Keratinocyte (primary cell): ENCODE measurements around the gene NOM1. TPM values are rescaled to one million over a fixed set of nuclear protein-coding genes. Genes with fewer than 3 reads are reported as not detected.

Experiments used
- DNase-seq: peaks from one replicate; pipeline ENCODE4 v3.0.0-alpha.2; 2011; ENCODE audit warnings: low read depth, missing footprints, low spot score
- FAIRE-seq: peaks from 2 replicates; lab custom pipeline; 2011; peaks lifted over from hg19 to GRCh38; lab: Jason Lieb, UNC
- H2AFZ ChIP-seq: 2 replicates; pipeline ENCODE4 v1.6.0; 2012; ENCODE audit warnings: low read length, control low read depth, inconsistent platforms; ENCODE audit not compliant: control insufficient read depth
- H3K27ac ChIP-seq: 2 replicates; pipeline ENCODE4 v1.5.1; 2011; ENCODE audit warnings: low read length; ENCODE audit not compliant: control insufficient read depth, insufficient read depth
- H3K27me3 ChIP-seq: 3 replicates; pipeline ENCODE4 v1.6.0; 2011; ENCODE audit warnings: low read length; ENCODE audit not compliant: control insufficient read depth, insufficient read depth; ENCODE audit errors: extremely low read depth
- H3K36me3 ChIP-seq, 2 experiments: 2 replicates in 1 of 2; 3 replicates in 1 of 2; pipeline ENCODE4 v1.5.1; 2011; ENCODE audit warnings: low read length in 2 of 2, mild to moderate bottlenecking in 1 of 2; ENCODE audit not compliant: control insufficient read depth in 2 of 2, insufficient read depth in 2 of 2; ENCODE audit errors: extremely low read depth in 1 of 2
- H3K4me1 ChIP-seq: 3 replicates; pipeline ENCODE4 v1.5.1; 2011; ENCODE audit warnings: low read length; ENCODE audit not compliant: control insufficient read depth, insufficient read depth; ENCODE audit errors: extremely low read depth
- H3K4me2 ChIP-seq: 3 replicates; pipeline ENCODE4 v1.6.0; 2011; ENCODE audit warnings: low read depth, low read length; ENCODE audit not compliant: control insufficient read depth, insufficient read depth; ENCODE audit errors: extremely low read depth
- H3K4me3 ChIP-seq, 3 experiments: fragments of 200-600 bp in 1 of 3; sonication (generic) in 1 of 3; 2 replicates in 2 of 3; 3 replicates in 1 of 3; pipeline ENCODE4 v1.5.1; 2011 to 2016; ENCODE audit warnings: low read length in 3 of 3, mild to moderate bottlenecking in 3 of 3, control low read depth in 2 of 3, inconsistent platforms in 1 of 3, low read depth in 1 of 3, mixed read lengths in 1 of 3, mixed run types in 1 of 3, moderate library complexity in 1 of 3; ENCODE audit not compliant: control insufficient read depth in 2 of 3, insufficient read depth in 2 of 3; ENCODE audit errors: extremely low read depth in 1 of 3
- H3K79me2 ChIP-seq: 2 replicates; pipeline ENCODE4 v1.6.0; 2012; ENCODE audit warnings: low read length; ENCODE audit not compliant: control insufficient read depth, insufficient read depth
- H3K9ac ChIP-seq: 3 replicates; pipeline ENCODE4 v1.6.0; 2011; ENCODE audit warnings: low read length; ENCODE audit not compliant: control insufficient read depth, insufficient read depth; ENCODE audit errors: extremely low read depth
- H3K9me1 ChIP-seq: 3 replicates; pipeline ENCODE4 v1.6.0; 2011; ENCODE audit warnings: low read length; ENCODE audit not compliant: control insufficient read depth, insufficient read depth; ENCODE audit errors: extremely low read depth
- H3K9me3 ChIP-seq: 2 replicates; pipeline ENCODE4 v1.5.1; 2012; ENCODE audit warnings: low read depth, low read length; ENCODE audit not compliant: control insufficient read depth
- H4K20me1 ChIP-seq: 3 replicates; pipeline ENCODE4 v1.6.0; 2011; ENCODE audit warnings: low read length; ENCODE audit not compliant: control insufficient read depth, insufficient read depth; ENCODE audit errors: extremely low read depth
- EZH2 ChIP-seq: IDR thresholded peaks from one replicate; pipeline ENCODE4 v1.6.1; 2012; ENCODE audit warnings: inconsistent platforms, mild to moderate bottlenecking, low read length, moderate library complexity
- dilution Hi-C: fragments of 300-500 bp; cut with MboI; formaldehyde crosslinking; loops from one replicate; pipeline ENCODE4 v1.7.0; 2020; ENCODE audit warnings: low sequenced_read_pairs; ENCODE audit not compliant: extremely low pct_ligation_motif_present
- polyA plus RNA-seq, 5 experiments: library from polyadenylated mRNA; depleted of rRNA in 3 of 5; stranded (reverse) in 3 of 5; stranded (forward) in 1 of 5; unstranded in 1 of 5; fragments of >200 nt; gene quantifications; 1 replicate in 1 of 5; 2 replicates in 3 of 5; 3 replicates in 1 of 5; pipeline versions ENCODE4 v1.2.1 to v1.2.3, GENCODE V29; 2011 to 2012; ENCODE audit warnings: missing spikeins in 2 of 5, low read depth in 1 of 5, low replicate concordance in 1 of 5
- TF ChIP-seq, protein P1 (sequence below), 3 experiments: IDR thresholded peaks in 1 of 3; conservative IDR thresholded peaks in 1 of 3; optimal IDR thresholded peaks in 1 of 3; 2 replicates in 2 of 3; 3 replicates in 1 of 3; pipeline versions ENCODE3 to v1.5.1; 2011; ENCODE audit warnings: low read length in 3 of 3, mild to moderate bottlenecking in 3 of 3, moderate library complexity in 2 of 3, control low read depth in 1 of 3, inconsistent platforms in 1 of 3; ENCODE audit not compliant: insufficient read depth in 2 of 3; ENCODE audit errors: extremely low read depth in 1 of 3

NOM1 gene
- polyA plus RNA-seq, 1 donor (not counting 4 experiments of a cell fraction or from before 2014, with no cell fraction given) = 17.1 TPM

DNA sequence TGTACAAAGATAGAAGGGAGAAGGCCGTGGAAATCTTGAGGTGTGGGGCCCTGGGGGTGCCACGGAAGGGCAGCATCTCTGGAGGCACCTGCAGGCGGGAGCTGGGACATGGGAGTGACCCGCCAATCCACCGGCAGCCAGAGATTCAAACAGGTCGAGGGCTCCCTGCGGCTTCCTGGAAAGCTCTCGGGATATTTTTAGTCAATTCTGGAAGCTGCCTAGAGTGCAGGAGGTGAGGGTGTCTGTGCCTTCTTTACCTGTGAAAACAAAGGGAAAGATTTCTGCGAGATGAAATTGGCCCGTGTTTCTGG is 44.4 kb downstream of the NOM1 start:
- Histone ChIP-seq H3K79me2 (no peaks in the 10 kb centered on the region), H3K9ac (no peak overlapping the region), H4K20me1 (no peaks in the 10 kb centered on the region), H3K36me3 (no peaks in the 10 kb centered on the region), H3K4me3 (no peak overlapping the region), H3K4me2 (no peak overlapping the region), H3K9me3 (no peaks in the 10 kb centered on the region), H2AFZ (no peak overlapping the region), H3K9me1 (no peaks in the 10 kb centered on the region), H3K4me1 (no peaks in the 10 kb centered on the region), H3K27me3 (peaks cover 13% of the 10 kb centered on the region), H3K27ac (no peak overlapping the region)
- TF ChIP-seq, protein P1, sequence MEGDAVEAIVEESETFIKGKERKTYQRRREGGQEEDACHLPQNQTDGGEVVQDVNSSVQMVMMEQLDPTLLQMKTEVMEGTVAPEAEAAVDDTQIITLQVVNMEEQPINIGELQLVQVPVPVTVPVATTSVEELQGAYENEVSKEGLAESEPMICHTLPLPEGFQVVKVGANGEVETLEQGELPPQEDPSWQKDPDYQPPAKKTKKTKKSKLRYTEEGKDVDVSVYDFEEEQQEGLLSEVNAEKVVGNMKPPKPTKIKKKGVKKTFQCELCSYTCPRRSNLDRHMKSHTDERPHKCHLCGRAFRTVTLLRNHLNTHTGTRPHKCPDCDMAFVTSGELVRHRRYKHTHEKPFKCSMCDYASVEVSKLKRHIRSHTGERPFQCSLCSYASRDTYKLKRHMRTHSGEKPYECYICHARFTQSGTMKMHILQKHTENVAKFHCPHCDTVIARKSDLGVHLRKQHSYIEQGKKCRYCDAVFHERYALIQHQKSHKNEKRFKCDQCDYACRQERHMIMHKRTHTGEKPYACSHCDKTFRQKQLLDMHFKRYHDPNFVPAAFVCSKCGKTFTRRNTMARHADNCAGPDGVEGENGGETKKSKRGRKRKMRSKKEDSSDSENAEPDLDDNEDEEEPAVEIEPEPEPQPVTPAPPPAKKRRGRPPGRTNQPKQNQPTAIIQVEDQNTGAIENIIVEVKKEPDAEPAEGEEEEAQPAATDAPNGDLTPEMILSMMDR (optimal IDR thresholded peaks at IDR 0.05 in 1 of 3, IDR thresholded peaks at IDR 0.05 in 1 of 3, conservative IDR thresholded peaks at IDR 0.05 in 1 of 3; ENCODE audit: extremely low read depth in 1 of 3, insufficient read depth in 2 of 3, low read length in 3 of 3) = no peak
- TF ChIP-seq EZH2 = no peak
- DNase-seq (no peak), FAIRE-seq (no peak)
- dilution Hi-C loops = no loop called here

- H3K4me1 ChIP-seq = no peaks in the 10 kb centered on the region
- no peak for DNase-seq
- H3K27me3 ChIP-seq = peaks cover 18% of the 10 kb centered on the region
- H3K36me3 ChIP-seq = no peaks in the 10 kb centered on the region
- no peak overlapping the region for H2AFZ ChIP-seq
- dilution Hi-C loops = no loop called here
- H3K27ac ChIP-seq = no peak overlapping the region
- FAIRE-seq = no peak
- no peak overlapping the region for H3K4me2 ChIP-seq
- H3K9me3 ChIP-seq = no peaks in the 10 kb centered on the region
- TF ChIP-seq, protein P1 (optimal IDR thresholded peaks at IDR 0.05 in 1 of 3, IDR thresholded peaks at IDR 0.05 in 1 of 3, conservative IDR thresholded peaks at IDR 0.05 in 1 of 3; ENCODE audit: extremely low read depth in 1 of 3, insufficient read depth in 2 of 3, low read length in 3 of 3) = no peak
- TF ChIP-seq EZH2 = no peak
- no peaks in the 10 kb centered on the region for H3K79me2 ChIP-seq
- no peak overlapping the region for H3K9ac ChIP-seq
- no peak overlapping the region for H3K4me3 ChIP-seq
- H3K9me1 ChIP-seq = no peaks in the 10 kb centered on the region
- H4K20me1 ChIP-seq = no peaks in the 10 kb centered on the region
Observed at GRCh38 chr7:156994417-156994816, 44.9 kb downstream of the NOM1 start.
